Endothelial cell (in vitro differentiated cells): ENCODE results near the gene GLOD4. TPM values are rescaled to one million over a fixed set of nuclear protein-coding genes. Genes with fewer than 3 reads are reported as not detected.

Experiments
- DNase-seq: peaks from one replicate; pipeline ENCODE4 v3.0.0; 2021; ENCODE audit warnings: low spot score
- H3K27ac Mint-ChIP-seq: one replicate; pipeline ENCODE4 v1.8.0; 2021; ENCODE audit warnings: mixed read lengths, inconsistent platforms; ENCODE audit not compliant: unreplicated experiment
- H3K27me3 Mint-ChIP-seq: one replicate; pipeline ENCODE4 v1.8.0; 2021; ENCODE audit warnings: mild to moderate bottlenecking, moderate library complexity, mixed read lengths, inconsistent platforms; ENCODE audit not compliant: unreplicated experiment
- H3K36me3 Mint-ChIP-seq: one replicate; pipeline ENCODE4 v1.8.0; 2021; ENCODE audit warnings: mild to moderate bottlenecking, low read depth, mixed read lengths, inconsistent platforms; ENCODE audit not compliant: unreplicated experiment
- H3K4me1 Mint-ChIP-seq: one replicate; pipeline ENCODE4 v1.8.0; 2021; ENCODE audit warnings: mild to moderate bottlenecking, mixed read lengths, inconsistent platforms; ENCODE audit not compliant: unreplicated experiment
- H3K4me3 Mint-ChIP-seq: one replicate; pipeline ENCODE4 v1.8.0; 2021; ENCODE audit warnings: mild to moderate bottlenecking, mixed read lengths, inconsistent platforms; ENCODE audit not compliant: unreplicated experiment
- H3K9me3 Mint-ChIP-seq: one replicate; pipeline ENCODE4 v1.8.0; 2021; ENCODE audit warnings: mixed read lengths, inconsistent platforms; ENCODE audit not compliant: unreplicated experiment
- CTCF ChIP-seq: fragments of 200-600 bp; sonication (generic); IDR thresholded peaks from one replicate; pipeline ENCODE4 v1.5.0; 2021; ENCODE audit warnings: antibody characterized with exemption; ENCODE audit not compliant: unreplicated experiment
- total RNA-seq: library from RNA; stranded (reverse); fragmentation: NEBNext Ultra II Directional; extraction: Animal tissue kit (Norgen Biotek cat#: 25700); gene quantifications from one replicate; pipeline ENCODE4 v1.2.1, GENCODE V29; 2021; ENCODE audit not compliant: unreplicated experiment

Gene GLOD4
- total RNA-seq, 1 donor from 2014 or later, result 93.9 TPM

GRCh38 chr17:802481-802880 lies 20.4 kb upstream of the GLOD4 start:
- no peak for TF ChIP-seq CTCF
- Mint-ChIP-seq H3K27ac (no peak overlapping the region), H3K27me3 (peaks cover 4% of the 10 kb centered on the region), H3K9me3 (no peaks in the 10 kb centered on the region), H3K4me1 (peaks cover 9% of the 10 kb centered on the region), H3K36me3 (peaks cover 18% of the 10 kb centered on the region), H3K4me3 (no peak overlapping the region)
- no peak for DNase-seq

GRCh38 chr17:801660-802059 lies 19.6 kb upstream of the GLOD4 start:
- no peak for DNase-seq
- TF ChIP-seq CTCF, result no peak
- H3K27me3 Mint-ChIP-seq, result peaks cover 4% of the 10 kb centered on the region
- no peak overlapping the region for H3K4me3 Mint-ChIP-seq
- peaks cover 9% of the 10 kb centered on the region for H3K4me1 Mint-ChIP-seq
- peaks cover 23% of the 10 kb centered on the region for H3K36me3 Mint-ChIP-seq
- H3K9me3 Mint-ChIP-seq, result no peaks in the 10 kb centered on the region
- no peak overlapping the region for H3K27ac Mint-ChIP-seq

DNA sequence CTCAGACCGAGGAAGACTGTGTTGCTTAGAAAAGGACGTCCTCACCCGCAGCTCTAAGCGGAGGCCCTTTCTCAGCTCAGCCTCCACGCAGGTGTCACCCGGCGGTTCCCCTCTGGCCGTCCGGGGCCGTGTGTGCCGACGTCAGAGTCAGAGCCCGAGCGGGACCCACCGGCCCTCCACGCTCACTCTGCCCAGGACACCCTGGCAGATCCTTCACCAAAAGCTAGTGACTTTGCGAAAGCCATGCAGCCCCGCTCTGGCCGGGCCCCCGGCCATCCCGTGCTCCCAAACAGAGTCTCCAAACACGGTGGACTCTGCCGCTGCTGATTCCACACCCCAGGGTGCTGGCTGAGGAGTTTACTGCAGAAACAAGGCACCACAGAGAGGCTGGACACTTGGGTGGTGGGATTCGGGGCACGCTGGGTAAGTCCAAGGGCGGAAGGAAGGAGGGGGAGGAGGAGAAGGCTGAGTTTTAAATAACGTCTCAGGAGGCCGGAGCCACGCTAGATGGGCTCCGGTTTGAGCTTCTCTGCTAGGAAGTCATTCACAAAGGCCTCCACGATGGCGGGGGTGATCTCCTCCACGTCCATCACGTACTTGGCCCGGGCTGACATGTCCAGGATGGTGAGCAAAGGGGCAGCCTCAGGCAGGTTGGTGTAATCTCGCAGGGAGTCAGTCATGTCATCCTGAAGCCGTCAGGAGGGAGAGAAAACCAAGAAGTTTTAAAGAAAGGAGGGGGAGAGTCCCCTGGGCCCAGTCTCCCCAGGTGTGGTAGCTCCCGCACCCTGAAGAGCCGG lies 18.6 kb upstream of the GLOD4 start:
- peaks cover 4% of the 10 kb centered on the region for H3K27me3 Mint-ChIP-seq
- H3K9me3 Mint-ChIP-seq, result no peaks in the 10 kb centered on the region
- peaks cover 10% of the 10 kb centered on the region for H3K4me1 Mint-ChIP-seq
- no peak for TF ChIP-seq CTCF
- no peak overlapping the region for H3K27ac Mint-ChIP-seq
- H3K36me3 Mint-ChIP-seq, result peaks cover 23% of the 10 kb centered on the region
- DNase-seq, result no peak
- no peak overlapping the region for H3K4me3 Mint-ChIP-seq

DNA sequence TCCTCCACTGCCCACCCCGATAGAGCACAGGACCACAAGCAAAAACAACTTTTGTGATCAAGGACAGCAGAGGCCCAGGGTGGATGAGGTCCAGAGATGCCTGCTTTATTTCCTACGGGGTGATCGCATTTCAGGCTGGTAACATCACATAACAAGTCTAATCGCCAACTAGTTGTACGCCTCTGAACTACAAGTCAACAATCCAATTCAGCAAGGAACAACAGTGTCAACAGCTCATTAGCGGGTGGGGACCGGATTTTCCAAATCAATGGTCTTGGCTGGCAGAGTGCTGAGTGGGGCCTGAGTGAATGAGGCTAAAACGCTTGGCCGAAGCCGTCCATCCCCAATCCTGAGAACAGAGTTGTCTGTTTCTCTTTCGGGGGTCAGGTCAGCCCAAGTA lies 17.2 kb upstream of the GLOD4 start:
- Mint-ChIP-seq H3K27ac (no peak overlapping the region), H3K4me3 (no peak overlapping the region), H3K36me3 (peaks cover 23% of the 10 kb centered on the region), H3K9me3 (no peaks in the 10 kb centered on the region), H3K27me3 (peaks cover 3% of the 10 kb centered on the region), H3K4me1 (peaks cover 22% of the 10 kb centered on the region)
- no peak for DNase-seq
- TF ChIP-seq CTCF, result no peak

- H3K27me3 Mint-ChIP-seq, result peaks cover 3% of the 10 kb centered on the region
- no peak for DNase-seq
- peaks cover 22% of the 10 kb centered on the region for H3K4me1 Mint-ChIP-seq
- TF ChIP-seq CTCF, result no peak
- no peaks in the 10 kb centered on the region for H3K9me3 Mint-ChIP-seq
- no peak overlapping the region for H3K4me3 Mint-ChIP-seq
- H3K27ac Mint-ChIP-seq, result no peak overlapping the region
- peaks cover 19% of the 10 kb centered on the region for H3K36me3 Mint-ChIP-seq
Observed at GRCh38 chr17:798246-798645, 16.2 kb upstream of the GLOD4 start.
